IMR-90 (cell line): ENCODE data around the gene SLC35E4. TPM values are rescaled to one million over a fixed set of nuclear protein-coding genes. Genes with fewer than 3 reads are reported as not detected.
A peak's percentile ranks its signal among the peaks of the same experiment; 100 is the strongest.

Source experiments
- ATAC-seq: fragments of 200-7000 bp; cut with Tn5 transposase; 2 replicates; pipeline ENCODE4 v1.9.1; 2020; ENCODE audit warnings: low read depth, mild to moderate bottlenecking, moderate library complexity
- BruUV-seq: library from RNA; stranded (reverse); fragments of 400-500 nt; replicated peaks from 2 replicates; lab custom pipeline; 2021; lab: Mats Ljungman, UMichigan
- CTCF ChIA-PET: fragments of 300-600 bp; formaldehyde crosslinking; extraction: SDS; loops from one replicate; lab custom pipeline; 2021; ENCODE audit warnings: antibody characterized with exemption; lab: Yijun Ruan, JAX
- POLR2A ChIA-PET: fragments of 300-600 bp; sonication (Branson Sonifier 250); formaldehyde crosslinking; loops from one replicate; lab custom pipeline; 2022; ENCODE audit warnings: antibody characterized with exemption; ENCODE audit not compliant: unreplicated experiment; lab: Charles Lee
- DNase-seq: peaks from one replicate; pipeline ENCODE4 v3.0.0; 2013
- H2AFZ ChIP-seq: replicated peaks from 2 replicates; pipeline ENCODE3; 2013; ENCODE audit warnings: low read length, mild to moderate bottlenecking; ENCODE audit not compliant: poor library complexity
- H2AK5ac ChIP-seq: 2 replicates; pipeline ENCODE4 v1.6.1; 2013; ENCODE audit warnings: low read depth, low read length, inconsistent platforms
- H2AK9ac ChIP-seq: replicated peaks from 2 replicates; pipeline ENCODE3; 2013; ENCODE audit warnings: mild to moderate bottlenecking, low read depth, low read length, moderate library complexity; ENCODE audit not compliant: poor library complexity
- H2BK120ac ChIP-seq: 2 replicates; pipeline ENCODE4 v1.6.1; 2013; ENCODE audit warnings: low read depth, low read length, inconsistent platforms
- H2BK15ac ChIP-seq: 3 replicates; pipeline ENCODE4 v1.6.1; 2013; ENCODE audit warnings: low read depth, low read length, inconsistent platforms
- H2BK20ac ChIP-seq: 2 replicates; pipeline ENCODE4 v1.6.1; 2013; ENCODE audit warnings: low read depth, mild to moderate bottlenecking, inconsistent platforms, low read length, moderate library complexity
- H2BK5ac ChIP-seq: 2 replicates; pipeline ENCODE4 v1.6.1; 2013; ENCODE audit warnings: mild to moderate bottlenecking, low read depth, low read length, inconsistent platforms; ENCODE audit not compliant: poor library complexity, severe bottlenecking
- H3K14ac ChIP-seq: replicated peaks from 2 replicates; pipeline ENCODE4 v1.6.1; 2013; ENCODE audit warnings: low read depth, low read length, inconsistent platforms
- H3K18ac ChIP-seq: 2 replicates; pipeline ENCODE4 v1.6.1; 2013; ENCODE audit warnings: low read depth, low read length, control low read depth
- H3K23ac ChIP-seq: 2 replicates; pipeline ENCODE4 v1.6.1; 2013; ENCODE audit warnings: low read depth, low read length, inconsistent platforms
- H3K27ac ChIP-seq: 2 replicates; pipeline ENCODE4 v1.5.1; 2013; ENCODE audit warnings: mild to moderate bottlenecking, control low read depth, low read length; ENCODE audit not compliant: insufficient read depth
- H3K27me3 ChIP-seq: 2 replicates; pipeline ENCODE4 v1.6.1; 2013; ENCODE audit warnings: low read length; ENCODE audit not compliant: control insufficient read depth, insufficient read depth
- H3K36me3 ChIP-seq: 2 replicates; pipeline ENCODE4 v1.6.1; 2013; ENCODE audit warnings: low read length, mixed read lengths; ENCODE audit not compliant: control insufficient read depth, insufficient read depth
- H3K4ac ChIP-seq: 2 replicates; pipeline ENCODE4 v1.6.1; 2013; ENCODE audit warnings: low read depth, low read length, inconsistent platforms
- H3K4me1 ChIP-seq: 2 replicates; pipeline ENCODE4 v1.6.1; 2013; ENCODE audit warnings: low read length, mixed read lengths; ENCODE audit not compliant: control insufficient read depth, insufficient read depth
- H3K4me2 ChIP-seq: 2 replicates; pipeline ENCODE4 v1.6.1; 2013; ENCODE audit warnings: low read depth, mild to moderate bottlenecking, control low read depth, low read length, moderate library complexity
- H3K4me3 ChIP-seq: 2 replicates; pipeline ENCODE4 v1.5.1; 2013; ENCODE audit warnings: low read depth, mild to moderate bottlenecking, control low read depth, low read length, moderate library complexity; ENCODE audit not compliant: insufficient read depth
- H3K56ac ChIP-seq: 2 replicates; pipeline ENCODE4 v1.6.1; 2013; ENCODE audit warnings: low read length, inconsistent platforms; ENCODE audit not compliant: insufficient read depth; ENCODE audit errors: extremely low read depth
- H3K79me1 ChIP-seq, 2 experiments: 2 replicates each; pipeline ENCODE4 v1.6.1; 2013; ENCODE audit warnings: low read length in 2 of 2, inconsistent platforms in 1 of 2, low read depth in 1 of 2
- H3K9ac ChIP-seq: 2 replicates; pipeline ENCODE4 v1.6.1; 2013; ENCODE audit warnings: low read depth, low read length, control low read depth
- H3K9me1 ChIP-seq: 2 replicates; pipeline ENCODE4 v1.6.1; 2013; ENCODE audit warnings: low read length, inconsistent platforms; ENCODE audit not compliant: insufficient read depth
- H3K9me3 ChIP-seq: 2 replicates; pipeline ENCODE4 v1.6.1; 2013; ENCODE audit warnings: low read length; ENCODE audit not compliant: control insufficient read depth, insufficient read depth
- H4K20me1 ChIP-seq: 2 replicates; pipeline ENCODE4 v1.6.1; 2013; ENCODE audit warnings: low read length, inconsistent platforms; ENCODE audit not compliant: insufficient read depth
- H4K5ac ChIP-seq: 2 replicates; pipeline ENCODE4 v1.6.1; 2013; ENCODE audit warnings: mild to moderate bottlenecking, low read depth, low read length, control low read depth
- H4K8ac ChIP-seq, 2 experiments: 2 replicates each; pipeline ENCODE4 v1.6.1; 2013; ENCODE audit warnings: low read depth in 2 of 2, low read length in 2 of 2, control low read depth in 1 of 2, inconsistent platforms in 1 of 2
- H4K91ac ChIP-seq: 2 replicates; pipeline ENCODE4 v1.6.1; 2013; ENCODE audit warnings: low read depth, low read length, inconsistent platforms; ENCODE audit not compliant: insufficient read depth
- FOS ChIP-seq: fragments of 150-350 bp; IDR thresholded peaks from 2 replicates; pipeline ENCODE4 v1.6.1; 2016; ENCODE audit warnings: low read depth, low read length
- WGBS, 2 experiments: methylation state at CpG; one replicate each; pipeline versions ENCODE4 v1.1.5 to v1.1.7; 2013; ENCODE audit warnings: missing lambda C conversion rate in 2 of 2; ENCODE audit not compliant: insufficient read length in 1 of 2; ENCODE audit errors: extremely low coverage in 2 of 2; 5-methylcytosine and 5-hydroxymethylcytosine counted together
- dilution Hi-C: fragments of 300-500 bp; cut with HindIII; formaldehyde crosslinking; loops from one replicate; pipeline ENCODE4 v1.14.3; 2018; ENCODE audit warnings: low sequenced_read_pairs; ENCODE audit not compliant: unreplicated experiment
- in situ Hi-C: fragments of 300-500 bp; cut with MboI; formaldehyde crosslinking; loops from 3 replicates; pipeline ENCODE4 v1.14.3; 2019; ENCODE audit warnings: low sequenced_read_pairs, inconsistent platforms, mixed read lengths
- intact Hi-C: fragments of 100-400 bp; cut with micrococcal nuclease; formaldehyde crosslinking; loops from 2 replicates; pipeline ENCODE4 v1.10.0; 2022
- polyA plus RNA-seq, 3 experiments: library from polyadenylated mRNA; depleted of rRNA; stranded (reverse); fragments of >200 nt; gene quantifications; 2 replicates each; pipeline ENCODE4 v1.2.3, GENCODE V29; 2012; ENCODE audit warnings: low replicate concordance in 1 of 3
- total RNA-seq: library from RNA; depleted of rRNA; stranded (reverse); fragments of >200 nt; gene quantifications from 2 replicates; pipeline ENCODE4 v1.2.3, GENCODE V29; 2012
- TF ChIP-seq, protein P1 (sequence below): fragments of 150-350 bp; IDR thresholded peaks from 2 replicates; pipeline ENCODE4 v1.6.1; 2017; ENCODE audit warnings: mild to moderate bottlenecking, antibody characterized with exemption, low read length, low read depth

Gene SLC35E4
- total and polyA plus RNA-seq, 2 of the 4 experiments (the other 2 are of a cell fraction), result 5.7 to 6.8 TPM

DNA sequence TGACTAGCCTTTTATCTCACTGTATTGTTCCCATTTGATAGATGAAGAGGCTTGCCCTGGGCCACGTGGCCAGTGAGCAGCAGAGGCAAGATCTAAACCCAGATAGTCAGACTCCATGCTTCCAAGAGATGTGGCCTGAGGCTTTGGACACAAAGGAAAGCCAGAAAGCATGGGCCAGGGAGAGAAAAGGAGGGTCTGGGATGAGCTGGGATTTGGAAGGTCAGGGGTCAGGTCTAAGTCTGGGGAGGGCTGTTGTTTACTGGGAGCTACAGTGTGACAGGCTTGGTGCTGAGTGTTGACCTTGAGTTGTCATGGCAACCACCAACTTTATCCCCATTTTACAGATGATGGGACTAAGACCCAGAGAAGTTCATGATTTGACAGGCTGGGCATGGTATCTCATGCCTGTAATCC lies 2.1 kb downstream of the SLC35E4 start:
- Histone ChIP-seq H4K91ac (no peak overlapping the region), H3K79me1 (peaks cover 23 to 39% of the 10 kb centered on the region in 2 experiments), H3K36me3 (no peaks in the 10 kb centered on the region), H3K9ac (no peak overlapping the region), H3K27me3 (no peaks in the 10 kb centered on the region), H3K18ac (no peak overlapping the region), H3K27ac (no peak overlapping the region), H2AK9ac (peak overlapping the region; percentile 93), H3K4ac (0 out of 2 replicates have a peak overlapping the region, but pooled peaks have one; percentile 21), H4K20me1 (no peaks in the 10 kb centered on the region; the same call in 1 of the 2 replicates), H3K56ac (no peak overlapping the region), H2BK15ac (no peak overlapping the region), H3K23ac (peak overlapping the region; percentile 94), H3K9me1 (peaks cover 14% of the 10 kb centered on the region), H2BK20ac (no peak overlapping the region), H2BK120ac (no peak overlapping the region), H3K4me3 (no peak overlapping the region), H2BK5ac (no peak overlapping the region), H3K14ac (peak overlapping the region; percentile 71; the same call in 1 of the 2 replicates), H3K9me3 (no peaks in the 10 kb centered on the region), H4K8ac (peak overlapping the region in 1 of 2 experiments; percentile 37; a peak in 1 of 4 replicates), H2AFZ (peak overlapping the region; percentile 41), H2AK5ac (peak overlapping the region; percentile 13; the same call in 1 of the 2 replicates), H4K5ac (no peak overlapping the region), H3K4me1 (peaks cover 21% of the 10 kb centered on the region), H3K4me2 (peak overlapping the region; percentile 50; the same call in 1 of the 2 replicates)
- dilution Hi-C loops (no loop called here), in situ Hi-C loops (loop anchor here (10.0 kb wide), 1 partner anchor 287 kb away; no protein-coding TSS in a partner anchor), intact Hi-C loops (no loop called here)
- BruUV-seq, result no TSS peak
- no peak for ATAC-seq
- WGBS, 2 experiments, result no CpG with 5 or more reads among the region's 1 CpG
- CTCF ChIA-PET, result no interaction called here
- POLR2A ChIA-PET, result no interaction called here
- no peak for TF ChIP-seq FOS
- TF ChIP-seq, protein P1, sequence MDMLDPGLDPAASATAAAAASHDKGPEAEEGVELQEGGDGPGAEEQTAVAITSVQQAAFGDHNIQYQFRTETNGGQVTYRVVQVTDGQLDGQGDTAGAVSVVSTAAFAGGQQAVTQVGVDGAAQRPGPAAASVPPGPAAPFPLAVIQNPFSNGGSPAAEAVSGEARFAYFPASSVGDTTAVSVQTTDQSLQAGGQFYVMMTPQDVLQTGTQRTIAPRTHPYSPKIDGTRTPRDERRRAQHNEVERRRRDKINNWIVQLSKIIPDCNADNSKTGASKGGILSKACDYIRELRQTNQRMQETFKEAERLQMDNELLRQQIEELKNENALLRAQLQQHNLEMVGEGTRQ, result peak; percentile 40; the same call in 1 of the 2 replicates
- DNase-seq, result no peak
